Measurements from ENCODE around the gene CHTF18.

DNA sequence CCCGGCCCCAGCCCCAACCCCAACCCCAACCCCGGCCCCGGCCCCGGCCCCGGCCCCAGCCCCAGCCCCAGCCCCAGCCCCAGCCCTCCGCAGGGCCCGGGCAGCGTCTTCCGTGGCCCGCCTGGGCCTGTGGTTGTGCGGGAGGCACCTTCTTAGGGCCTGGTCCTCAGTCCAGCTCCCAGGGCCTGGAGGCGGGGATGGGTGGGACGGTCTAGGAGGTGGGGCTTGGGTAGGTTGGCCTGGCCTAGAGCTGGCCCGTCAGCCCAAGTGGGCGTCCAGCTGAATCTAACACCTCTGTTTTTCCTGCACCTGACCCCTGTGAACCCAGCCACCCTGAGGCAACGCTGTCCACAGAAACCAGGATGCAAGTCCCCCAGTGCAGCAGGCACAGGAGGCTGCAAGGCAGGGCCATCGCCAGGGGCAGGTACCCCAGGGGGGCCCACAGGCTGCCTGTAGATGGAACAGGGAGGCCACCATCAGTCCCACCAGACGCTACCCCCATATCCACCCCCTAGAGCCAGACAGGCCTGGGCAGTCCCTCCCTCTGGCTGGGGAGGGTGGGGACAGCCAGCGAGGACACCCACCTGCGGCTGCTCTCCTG lies 19.1 kb upstream of the CHTF18 start:
- TF ChIP-seq POLR2A (IDR thresholded peaks at IDR 0.05; ENCODE audit: low read depth, low read length) (no peak), POLR2AphosphoS5 (IDR thresholded peaks at IDR 0.05; ENCODE audit: low read depth, low read length) (no peak), SPI1 (IDR thresholded peaks at IDR 0.05; ENCODE audit: low read depth, low read length) (no peak)

Measured in GM12891 (cell line).